ENCODE measurements around the gene ERMP1. TPM values are rescaled to one million over a fixed set of nuclear protein-coding genes. Genes with fewer than 3 reads are reported as not detected.

Gene ERMP1
- total RNA-seq, 3 donors from 2014 or later: 6.7 to 7.5 (median 6.9) TPM

DNA sequence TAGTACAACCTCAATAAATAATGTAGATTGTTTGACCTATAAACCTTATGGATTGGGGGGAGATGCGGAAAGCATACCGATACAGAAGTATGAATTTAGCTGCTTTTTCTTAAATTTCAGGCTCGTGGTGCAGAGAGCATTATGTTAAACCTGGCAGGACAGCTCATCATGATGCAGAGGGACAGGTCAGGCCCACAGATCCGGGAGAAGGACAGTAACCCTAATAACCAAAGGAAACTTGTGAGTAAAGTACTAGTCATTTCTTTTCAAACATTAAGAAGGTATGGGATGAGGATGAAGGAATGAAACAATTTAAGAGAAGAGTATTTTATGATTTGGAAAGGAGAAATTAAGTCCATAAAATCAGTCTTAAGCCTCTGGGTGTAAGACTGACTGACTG lies 70.5 kb downstream of the ERMP1 start:
- no peaks in the 10 kb centered on the region for H3K9me3 Mint-ChIP-seq
- H3K36me3 Mint-ChIP-seq (ENCODE audit: insufficient read depth): peaks cover 61% of the 10 kb centered on the region
- no peak for DNase-seq
- no peak overlapping the region for H3K4me3 Mint-ChIP-seq
- H3K27me3 Mint-ChIP-seq (ENCODE audit: low read depth): no peaks in the 10 kb centered on the region
- ATAC-seq: no peak
- peaks cover 11% of the 10 kb centered on the region for H3K4me1 Mint-ChIP-seq (ENCODE audit: low read depth)

DNA sequence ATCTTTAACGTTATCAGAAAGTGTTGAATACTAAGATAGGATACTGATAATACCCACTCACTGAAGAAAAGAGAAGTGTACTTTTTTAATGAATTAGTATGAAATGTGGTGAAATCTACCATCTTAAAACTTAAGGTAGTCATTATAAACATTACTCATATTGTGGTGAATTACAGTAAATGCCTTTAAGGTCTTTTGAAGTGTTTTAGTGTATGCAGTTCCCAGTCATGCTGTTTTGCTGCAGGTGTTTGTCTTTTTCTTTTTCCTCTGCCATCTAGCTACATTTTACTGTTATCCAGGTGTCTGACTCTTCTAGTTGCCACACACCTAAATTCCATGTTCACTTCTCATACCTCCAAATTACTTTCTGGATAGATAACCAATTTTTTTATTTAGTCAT lies 72.6 kb downstream of the ERMP1 start:
- Mint-ChIP-seq H3K27me3 (ENCODE audit: low read depth) (no peaks in the 10 kb centered on the region), H3K36me3 (ENCODE audit: insufficient read depth) (peaks cover 54% of the 10 kb centered on the region), H3K4me1 (ENCODE audit: low read depth) (peaks cover 11% of the 10 kb centered on the region), H3K4me3 (no peak overlapping the region), H3K9me3 (no peaks in the 10 kb centered on the region)
- ATAC-seq (peak; percentile 58 to 71), DNase-seq (no peak)

DNA sequence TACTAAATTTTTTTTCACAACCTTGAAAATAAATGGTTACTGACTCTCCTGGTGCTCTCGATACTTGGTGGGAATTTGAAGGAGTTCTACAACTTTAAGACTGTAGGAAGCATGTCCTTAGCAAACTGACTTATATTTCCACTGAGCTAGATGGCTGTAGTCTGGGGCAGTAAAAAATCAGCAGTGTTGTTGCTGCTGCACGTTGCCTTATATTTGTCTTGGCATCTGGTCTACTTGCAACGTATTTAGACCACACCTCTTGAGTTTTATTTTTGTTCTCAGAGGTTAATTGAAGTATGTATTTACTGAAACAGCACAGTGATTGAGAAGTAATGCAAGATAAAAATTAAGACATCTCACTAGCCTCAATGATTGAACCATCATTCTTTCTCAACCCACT lies 76.3 kb downstream of the ERMP1 start:
- H3K4me3 Mint-ChIP-seq: no peak overlapping the region
- H3K27me3 Mint-ChIP-seq (ENCODE audit: low read depth): no peaks in the 10 kb centered on the region
- H3K9me3 Mint-ChIP-seq: no peaks in the 10 kb centered on the region
- H3K36me3 Mint-ChIP-seq (ENCODE audit: insufficient read depth): peaks cover 37% of the 10 kb centered on the region
- peaks cover 7% of the 10 kb centered on the region for H3K4me1 Mint-ChIP-seq (ENCODE audit: low read depth)
- no peak for ATAC-seq
- no peak for DNase-seq

DNA sequence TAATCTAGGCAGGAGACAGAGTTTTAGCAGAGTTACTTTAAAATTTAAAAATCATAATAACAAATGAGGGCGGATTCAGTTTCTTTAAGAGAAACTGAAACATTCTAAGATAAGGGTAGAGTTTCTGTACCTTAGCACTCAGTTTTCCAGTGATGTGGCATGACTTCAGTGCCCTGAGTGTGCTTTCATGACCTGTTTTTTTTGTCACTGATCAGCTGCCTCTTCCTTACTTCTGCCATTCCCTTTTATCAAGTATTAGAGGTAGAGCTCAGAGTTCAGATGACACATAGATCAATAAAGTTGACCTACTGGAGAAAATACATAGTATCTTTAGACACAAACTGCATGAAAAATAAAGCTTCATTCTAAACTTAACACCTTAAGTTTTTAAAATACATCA lies 82.3 kb downstream of the ERMP1 start:
- DNase-seq (no peak), ATAC-seq (no peak)
- Mint-ChIP-seq H3K36me3 (ENCODE audit: insufficient read depth) (peaks cover 35% of the 10 kb centered on the region), H3K27me3 (ENCODE audit: low read depth) (no peaks in the 10 kb centered on the region), H3K4me3 (no peak overlapping the region), H3K9me3 (no peaks in the 10 kb centered on the region), H3K4me1 (ENCODE audit: low read depth) (peaks cover 5% of the 10 kb centered on the region)

DNA sequence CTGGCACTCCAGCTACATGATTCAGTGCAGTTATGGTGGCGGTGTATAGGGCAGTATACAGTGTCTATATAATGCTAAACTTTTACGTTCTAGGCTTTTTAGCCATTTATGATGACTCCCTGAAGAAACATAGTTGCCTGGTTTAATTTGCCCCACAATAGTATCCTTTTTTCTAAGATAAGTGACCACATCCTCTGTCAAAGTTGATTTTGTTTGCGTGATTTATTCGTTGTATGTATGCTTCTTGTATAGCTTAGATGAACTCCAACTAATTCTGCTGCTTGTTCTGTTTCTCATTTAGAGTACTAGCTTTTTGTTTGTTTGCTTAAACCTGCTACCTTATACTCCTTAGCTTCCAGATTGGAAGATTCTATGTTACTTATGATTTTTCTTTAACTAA lies 83.6 kb downstream of the ERMP1 start:
- Mint-ChIP-seq H3K4me1 (ENCODE audit: low read depth) (peaks cover 5% of the 10 kb centered on the region), H3K4me3 (no peak overlapping the region), H3K27me3 (ENCODE audit: low read depth) (no peaks in the 10 kb centered on the region), H3K36me3 (ENCODE audit: insufficient read depth) (peaks cover 42% of the 10 kb centered on the region), H3K9me3 (no peaks in the 10 kb centered on the region)
- ATAC-seq: no peak
- DNase-seq: no peak

DNA sequence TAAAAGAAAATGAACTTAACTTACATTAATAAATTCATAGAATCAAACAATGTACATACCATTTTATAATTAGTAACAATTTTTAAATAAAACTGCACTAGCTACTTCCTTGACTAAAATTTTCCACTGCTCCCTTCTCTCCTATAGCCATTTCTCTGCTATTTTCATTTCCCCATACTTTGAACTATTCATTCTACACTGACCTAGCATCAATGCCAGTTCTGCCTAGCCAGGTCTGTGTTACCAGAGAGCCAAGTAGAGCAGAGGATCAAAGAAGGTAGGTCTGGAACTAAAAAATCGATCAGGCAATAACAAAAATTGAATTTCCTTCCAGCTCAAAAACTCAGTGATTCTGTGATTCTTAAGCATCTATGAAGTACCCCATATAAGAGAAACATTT lies 84.5 kb downstream of the ERMP1 start:
- Mint-ChIP-seq H3K4me1 (ENCODE audit: low read depth) (peaks cover 5% of the 10 kb centered on the region), H3K36me3 (ENCODE audit: insufficient read depth) (peaks cover 39% of the 10 kb centered on the region), H3K9me3 (no peaks in the 10 kb centered on the region), H3K27me3 (ENCODE audit: low read depth) (no peaks in the 10 kb centered on the region), H3K4me3 (no peak overlapping the region)
- DNase-seq (no peak), ATAC-seq (no peak)

DNA sequence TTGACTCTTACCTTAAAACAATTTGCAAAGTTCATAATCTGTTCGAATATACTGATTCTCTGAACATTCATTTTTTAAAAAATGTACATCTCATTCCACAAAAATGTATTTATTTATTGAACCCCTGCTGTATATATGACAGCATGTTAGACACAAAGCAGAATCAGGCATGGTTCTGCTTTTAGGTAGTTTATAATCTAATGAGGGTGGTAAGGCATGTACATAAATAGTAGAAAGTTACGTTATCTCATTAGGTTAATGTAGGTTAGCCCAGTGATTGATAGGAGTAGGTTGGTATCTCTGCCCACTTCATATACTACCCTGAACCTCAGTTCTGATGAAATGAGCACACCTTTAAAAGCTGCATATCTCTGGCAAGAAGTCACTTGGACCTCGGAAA lies 89.8 kb downstream of the ERMP1 start:
- H3K36me3 Mint-ChIP-seq (ENCODE audit: insufficient read depth): peaks cover 43% of the 10 kb centered on the region
- H3K9me3 Mint-ChIP-seq: no peaks in the 10 kb centered on the region
- DNase-seq (no peak), ATAC-seq (no peak)
- H3K4me1 Mint-ChIP-seq (ENCODE audit: low read depth): no peaks in the 10 kb centered on the region
- H3K4me3 Mint-ChIP-seq: no peak overlapping the region
- H3K27me3 Mint-ChIP-seq (ENCODE audit: low read depth): no peaks in the 10 kb centered on the region

DNA sequence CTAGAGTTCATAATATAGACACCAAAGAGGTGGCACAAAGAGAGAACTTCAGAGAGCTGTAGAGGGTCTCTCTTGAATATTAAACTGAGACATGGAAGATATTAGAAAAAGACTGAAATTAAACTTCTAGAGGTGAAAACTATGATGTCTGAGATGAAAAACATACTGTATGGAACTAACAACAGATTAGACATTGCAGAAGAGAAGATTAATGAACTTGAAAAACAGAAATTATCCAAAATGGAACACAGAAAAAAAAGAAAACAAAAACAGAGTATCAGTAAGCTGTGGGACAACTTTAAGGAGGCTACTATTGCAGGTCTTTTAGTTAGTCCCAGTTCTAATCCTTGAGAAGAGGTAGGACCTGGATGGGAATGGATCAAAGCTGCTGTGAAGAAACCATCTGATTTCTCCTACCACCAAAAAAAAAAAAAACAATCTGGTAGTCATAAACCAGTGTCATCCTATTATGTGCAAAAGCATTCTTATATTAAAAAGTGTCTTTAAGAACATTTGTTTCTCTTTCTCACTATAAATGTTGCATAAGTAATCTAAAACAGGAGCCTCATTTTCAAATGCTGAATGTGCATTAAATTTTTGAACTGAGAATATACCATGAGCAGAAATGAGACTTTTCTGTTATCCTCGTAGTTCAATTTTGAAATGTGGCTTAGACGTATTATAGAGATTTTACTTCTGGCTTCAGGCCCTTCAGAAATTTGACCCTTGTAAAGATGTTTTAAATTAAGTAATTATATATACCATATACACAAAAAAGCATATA lies 96.2 kb downstream of the ERMP1 start:
- H3K36me3 Mint-ChIP-seq (ENCODE audit: insufficient read depth): peaks cover 39% of the 10 kb centered on the region
- DNase-seq (no peak), ATAC-seq (no peak)
- no peaks in the 10 kb centered on the region for H3K9me3 Mint-ChIP-seq
- H3K4me1 Mint-ChIP-seq (ENCODE audit: low read depth): no peaks in the 10 kb centered on the region
- no peak overlapping the region for H3K4me3 Mint-ChIP-seq
- no peaks in the 10 kb centered on the region for H3K27me3 Mint-ChIP-seq (ENCODE audit: low read depth)

DNA sequence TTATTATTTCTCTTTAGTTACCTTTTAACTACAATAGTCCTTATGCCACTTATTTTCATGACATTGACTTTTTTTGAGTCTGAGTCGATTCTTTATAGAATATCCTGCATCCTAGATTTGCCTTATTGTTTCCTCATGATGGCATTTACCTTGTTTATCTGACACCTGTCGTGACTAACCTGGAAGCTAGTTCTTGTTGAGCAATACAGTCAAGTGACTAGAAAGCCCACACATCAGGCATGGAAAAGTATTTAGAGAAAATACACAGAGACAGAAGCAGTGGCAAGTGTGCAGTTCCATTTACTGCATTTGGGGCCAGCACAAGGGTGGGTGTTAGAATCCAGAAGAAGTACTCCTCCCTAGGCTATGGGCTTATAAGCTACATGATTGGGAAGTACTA lies 97.8 kb downstream of the ERMP1 start:
- Mint-ChIP-seq H3K27me3 (ENCODE audit: low read depth) (no peaks in the 10 kb centered on the region), H3K36me3 (ENCODE audit: insufficient read depth) (peaks cover 37% of the 10 kb centered on the region), H3K4me3 (no peak overlapping the region), H3K9me3 (no peaks in the 10 kb centered on the region), H3K4me1 (ENCODE audit: low read depth) (no peaks in the 10 kb centered on the region)
- DNase-seq (no peak), ATAC-seq (no peak)

Other genes with a start within 250 kb of the ERMP1 start
- gene RIC1, start 204.0 kb downstream of the ERMP1 start, total RNA-seq: 10 to 100 TPM; 10.5 to 11.2 (median 10.8) TPM
- gene MLANA, start 57.8 kb upstream of the ERMP1 start, total RNA-seq: not detected
- 10 to 100 TPM; 19.3 to 20.6 (median 20.0) TPM for gene RANBP6, start 182.5 kb upstream of the ERMP1 start, total RNA-seq

Measured in activated T-cell treated with anti-CD3 and anti-CD28 coated beads, Interleukin-2, amount 50 U/mL, for 4 hours (primary cell).